GM19372 (cell line): Measurements from ENCODE around the gene CLEC16A.
A peak's percentile ranks its signal among the peaks of the same experiment; 100 is the strongest.

Experiments used
- ATAC-seq: cut with Tn5 transposase; IDR thresholded peaks from one replicate; pipeline ENCODE4 v1.9.1; 2021; ENCODE audit warnings: mild to moderate bottlenecking, low read depth, moderate library complexity; ENCODE audit not compliant: unreplicated experiment

The CLEC16A gene

GRCh38 chr16:11181899-11182279 lies 237.5 kb downstream of the CLEC16A start:
- no peak for ATAC-seq

DNA sequence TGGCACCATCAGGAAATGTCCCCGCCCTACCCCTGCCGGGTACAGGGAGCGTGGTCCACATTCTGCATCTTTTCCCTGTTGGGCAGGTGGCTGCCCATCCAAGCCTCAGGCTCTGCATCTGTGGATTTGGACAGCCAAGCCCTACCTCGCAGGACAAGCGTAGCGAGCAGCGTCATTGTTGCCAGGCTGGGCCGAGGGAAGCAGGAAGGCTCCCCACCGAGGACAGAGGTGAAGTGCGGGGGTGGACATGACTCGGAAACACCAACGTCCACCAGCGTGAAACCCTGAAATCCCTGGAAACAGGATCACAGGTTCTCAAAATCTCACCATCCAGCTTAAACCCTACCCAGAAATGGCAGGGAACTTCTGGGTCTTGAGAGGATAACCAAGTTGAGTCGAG lies 238.0 kb downstream of the CLEC16A start:
- no peak for ATAC-seq

DNA sequence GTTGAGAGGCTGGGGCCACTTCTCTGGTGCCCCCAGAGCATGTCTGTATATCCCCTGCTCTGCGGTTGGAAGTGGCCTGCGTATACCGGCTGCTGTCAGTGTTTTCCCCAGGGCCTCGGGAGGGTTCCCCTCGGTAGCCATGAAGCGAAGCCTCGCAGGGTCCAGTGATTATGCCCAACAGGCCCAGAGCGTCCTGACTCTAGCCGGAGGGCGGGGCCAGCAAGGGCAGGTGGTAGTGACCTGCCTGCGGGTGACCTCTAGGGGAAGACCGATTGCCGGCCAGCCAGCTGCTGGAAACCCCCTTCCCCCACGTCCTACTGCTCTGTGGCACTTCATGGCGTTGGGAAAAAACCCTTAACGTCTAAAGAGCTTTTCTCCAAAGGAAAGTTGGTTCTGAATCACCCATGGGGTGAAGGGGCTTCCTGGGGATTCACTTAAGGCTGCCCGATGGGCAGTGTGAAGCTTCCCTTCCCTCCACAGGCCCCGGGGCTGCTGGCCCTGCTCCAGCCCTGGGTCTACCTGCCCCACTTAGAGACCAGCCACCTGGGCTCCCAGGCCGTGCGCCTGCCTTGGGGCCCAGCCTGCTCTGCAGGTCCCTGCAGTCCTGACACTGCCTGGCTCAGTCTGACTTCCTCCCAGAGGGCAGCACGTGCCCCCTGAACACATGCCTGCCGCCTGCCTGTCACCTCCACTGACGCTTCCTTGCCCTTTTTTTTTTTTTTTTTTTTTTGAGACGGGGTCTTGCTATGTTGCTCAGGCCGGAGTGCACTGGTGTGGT lies 238.9 kb downstream of the CLEC16A start:
- peak; percentile 49 for ATAC-seq

DNA sequence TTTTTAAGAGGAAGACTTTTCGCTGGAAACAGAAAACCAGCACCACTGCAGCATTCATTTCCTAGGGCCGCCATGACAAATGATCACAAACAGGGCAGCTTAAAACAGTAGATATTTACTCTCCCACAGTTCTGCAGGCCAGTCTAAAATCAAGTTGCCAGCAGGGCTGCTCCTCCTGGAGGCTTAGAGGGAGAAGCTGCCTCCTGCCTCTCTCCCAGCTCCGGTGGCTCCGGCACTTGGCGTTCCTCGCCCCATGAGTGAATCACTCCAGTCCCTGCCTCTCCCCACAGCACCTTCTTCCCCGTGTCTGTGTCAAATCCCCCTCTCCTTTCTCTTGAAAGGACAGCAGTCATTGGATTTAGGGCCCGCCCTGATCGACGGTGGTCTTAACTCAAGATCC lies 239.6 kb downstream of the CLEC16A start:
- no peak for ATAC-seq

DNA sequence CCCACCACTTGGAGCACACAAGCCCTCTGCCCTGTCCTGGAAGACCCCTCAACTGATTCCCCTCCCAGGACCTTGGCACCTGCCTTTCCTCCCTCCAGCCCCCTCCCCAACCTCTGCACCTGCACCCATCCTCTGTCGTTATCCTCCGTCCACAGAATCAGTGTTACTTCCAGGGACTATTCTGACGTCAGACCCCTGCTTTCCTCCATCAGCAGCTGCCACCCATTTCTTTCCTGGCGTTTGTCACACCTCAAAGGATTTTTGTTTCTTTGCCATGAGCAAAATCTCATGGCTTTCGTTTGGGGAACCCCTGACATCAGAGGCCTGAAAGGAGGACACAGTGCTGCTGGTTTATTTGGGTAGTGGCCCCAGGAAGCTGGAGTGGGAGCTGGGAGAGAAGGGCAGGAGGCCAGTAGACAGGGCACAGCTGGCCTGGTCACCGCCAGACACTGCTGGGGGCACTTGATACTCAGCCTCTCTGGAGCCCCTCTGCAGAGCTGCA lies 243.2 kb downstream of the CLEC16A start:
- no peak for ATAC-seq

DNA sequence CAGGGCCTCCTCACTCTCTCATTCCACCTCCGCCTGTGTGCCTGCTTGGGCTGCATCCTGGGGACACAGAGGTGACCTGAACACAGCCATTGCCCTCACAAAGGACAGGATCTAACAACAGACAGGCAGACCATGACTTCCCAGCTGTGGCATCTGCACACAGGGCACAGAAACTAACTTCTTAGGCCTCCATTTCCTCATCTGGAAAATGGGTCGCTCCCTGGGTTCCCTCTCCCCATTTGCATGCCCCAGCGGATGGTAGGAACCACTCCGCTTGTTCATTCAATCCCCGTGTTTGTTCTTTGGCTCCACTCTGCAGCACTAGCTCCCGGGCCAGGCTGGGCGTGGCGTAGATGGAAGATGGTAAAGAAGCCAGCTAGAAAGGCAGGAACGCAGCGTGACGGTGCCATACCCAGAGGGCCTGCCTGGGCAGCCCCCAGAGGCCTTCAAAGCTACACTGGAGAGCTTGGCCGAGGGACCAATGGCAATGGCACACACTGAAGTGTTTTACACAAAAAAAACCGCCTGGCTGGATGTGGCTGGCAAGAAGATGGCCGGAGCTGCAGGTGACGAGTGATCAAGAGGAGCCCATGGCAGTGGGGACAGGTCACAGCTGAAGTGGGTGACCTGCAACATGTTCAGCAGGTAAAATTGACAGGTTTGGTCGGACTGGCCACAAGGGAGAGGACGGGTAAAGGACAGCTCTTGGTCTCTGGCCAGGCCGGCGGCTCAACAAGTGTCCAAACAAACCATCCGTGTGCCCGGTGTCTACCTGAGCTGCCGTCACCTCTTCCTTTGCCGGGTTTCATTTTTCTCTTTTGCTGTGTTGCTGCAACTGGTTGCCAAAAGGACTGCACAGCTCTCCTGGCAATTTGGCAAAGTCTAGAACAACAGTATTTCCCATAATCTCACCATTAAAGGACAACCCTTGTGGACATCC lies 244.7 kb downstream of the CLEC16A start:
- ATAC-seq = no peak

- ATAC-seq = no peak
These were observed 246.5 kb downstream of the CLEC16A start for GRCh38 chr16:11190588-11191560.

DNA sequence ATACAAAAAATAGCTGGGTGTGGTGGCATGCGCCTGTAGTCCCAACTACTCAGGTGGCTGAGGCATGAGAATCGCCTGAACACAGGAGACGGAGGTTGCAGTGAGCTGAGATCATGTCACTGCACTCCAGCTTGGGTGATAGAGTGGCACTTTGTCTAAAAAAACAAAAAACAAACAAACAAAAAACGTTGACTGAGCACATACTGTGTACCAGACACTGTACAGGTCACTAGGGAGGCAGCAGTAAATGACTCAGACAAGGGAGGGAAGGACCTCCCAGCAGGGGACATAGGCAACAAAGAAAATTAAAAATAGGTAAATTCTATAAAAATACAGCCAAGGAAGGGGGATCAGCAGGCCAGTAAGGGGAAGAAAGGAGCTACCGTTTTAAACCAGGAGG lies 247.3 kb downstream of the CLEC16A start:
- ATAC-seq = no peak

GRCh38 chr16:11193494-11193893 lies 249.1 kb downstream of the CLEC16A start:
- no peak for ATAC-seq

DNA sequence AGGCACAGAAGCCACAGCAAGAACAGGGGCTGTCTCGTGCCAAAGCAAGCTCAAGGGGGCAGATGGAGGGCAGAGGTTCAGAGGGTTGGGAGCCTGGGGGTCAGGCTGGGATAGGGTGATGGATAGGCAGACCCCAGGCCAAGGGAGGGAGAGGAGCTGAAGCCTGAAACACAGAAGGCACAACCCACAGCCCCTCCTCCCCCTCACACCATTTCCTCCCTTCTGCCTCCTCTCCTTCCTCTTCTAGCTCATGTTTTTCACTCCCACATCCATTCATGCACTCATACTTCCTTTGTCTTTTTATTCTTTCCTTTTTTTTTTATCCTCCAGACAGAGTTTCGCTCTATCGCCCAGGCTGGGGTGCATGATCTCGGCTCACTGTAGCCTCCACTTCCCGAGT lies 250.5 kb downstream of the CLEC16A start:
- no peak for ATAC-seq

DNA sequence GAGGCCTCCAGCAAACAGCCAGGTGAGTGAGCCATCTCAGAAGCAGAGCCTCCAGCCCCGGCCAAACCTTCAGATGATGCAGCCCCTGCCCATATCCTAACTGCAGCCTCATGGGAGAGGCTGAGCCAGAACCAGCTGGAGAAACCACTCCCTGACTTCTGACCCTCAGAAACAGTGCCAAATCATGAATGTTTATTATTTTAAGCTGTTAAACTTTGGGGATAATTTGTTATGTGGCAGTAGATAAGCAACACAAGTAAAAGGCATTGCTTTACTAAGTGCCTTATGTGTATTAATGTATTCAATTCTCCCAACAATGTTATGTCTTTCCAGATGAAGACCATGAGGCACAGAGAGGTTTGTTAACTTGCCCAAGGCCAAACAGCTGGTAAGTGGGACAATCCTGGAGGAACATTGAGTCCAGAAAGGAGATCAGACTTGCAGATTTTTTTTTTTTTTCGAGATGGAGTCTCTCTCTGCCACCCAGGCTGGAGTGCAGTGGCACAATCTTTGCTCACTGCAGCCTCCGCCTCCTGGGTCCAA lies 252.0 kb downstream of the CLEC16A start:
- ATAC-seq = no peak

DNA sequence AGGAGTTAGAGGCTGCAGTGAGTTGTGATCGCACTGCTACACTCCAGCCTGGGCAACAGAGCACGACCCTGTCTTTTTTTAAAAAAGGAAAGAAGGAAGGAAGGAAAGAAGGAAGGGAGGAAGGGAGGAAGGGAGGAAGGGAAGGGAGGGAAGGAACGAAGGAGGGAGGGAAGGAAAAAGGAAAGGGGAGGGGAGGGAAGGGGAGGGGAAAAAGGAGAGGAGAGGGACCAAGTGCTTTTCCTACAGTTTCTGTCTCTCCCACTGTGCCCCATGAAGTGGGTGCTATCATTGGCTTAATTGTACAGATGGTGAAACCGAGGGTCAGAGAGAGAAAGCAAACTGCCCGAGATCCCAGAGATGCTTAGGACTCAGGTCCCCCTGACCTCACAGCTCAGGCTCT lies 254.0 kb downstream of the CLEC16A start:
- no peak for ATAC-seq

DNA sequence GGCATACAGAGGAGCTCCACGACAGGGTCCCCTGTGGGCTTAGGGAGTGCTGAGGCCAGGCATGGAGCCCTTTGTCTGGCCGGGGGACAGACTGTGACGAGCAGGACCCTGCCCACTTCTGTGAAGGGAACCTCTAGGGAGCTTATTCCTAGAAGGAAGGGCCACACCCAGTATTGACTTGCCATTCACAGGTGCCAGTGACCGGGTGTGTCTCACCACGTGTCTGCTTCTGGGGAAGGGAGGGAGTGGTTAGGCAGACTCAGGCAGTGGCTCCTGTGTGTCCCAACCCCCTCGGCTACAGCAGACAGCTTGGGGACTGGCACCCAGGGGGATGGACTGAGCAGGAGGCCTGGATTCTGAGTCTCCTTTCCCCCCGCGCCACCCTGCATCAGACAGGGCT lies 254.5 kb downstream of the CLEC16A start:
- no peak for ATAC-seq

- ATAC-seq = no peak
These were observed 256.2 kb downstream of the CLEC16A start for GRCh38 chr16:11200592-11200991.

DNA sequence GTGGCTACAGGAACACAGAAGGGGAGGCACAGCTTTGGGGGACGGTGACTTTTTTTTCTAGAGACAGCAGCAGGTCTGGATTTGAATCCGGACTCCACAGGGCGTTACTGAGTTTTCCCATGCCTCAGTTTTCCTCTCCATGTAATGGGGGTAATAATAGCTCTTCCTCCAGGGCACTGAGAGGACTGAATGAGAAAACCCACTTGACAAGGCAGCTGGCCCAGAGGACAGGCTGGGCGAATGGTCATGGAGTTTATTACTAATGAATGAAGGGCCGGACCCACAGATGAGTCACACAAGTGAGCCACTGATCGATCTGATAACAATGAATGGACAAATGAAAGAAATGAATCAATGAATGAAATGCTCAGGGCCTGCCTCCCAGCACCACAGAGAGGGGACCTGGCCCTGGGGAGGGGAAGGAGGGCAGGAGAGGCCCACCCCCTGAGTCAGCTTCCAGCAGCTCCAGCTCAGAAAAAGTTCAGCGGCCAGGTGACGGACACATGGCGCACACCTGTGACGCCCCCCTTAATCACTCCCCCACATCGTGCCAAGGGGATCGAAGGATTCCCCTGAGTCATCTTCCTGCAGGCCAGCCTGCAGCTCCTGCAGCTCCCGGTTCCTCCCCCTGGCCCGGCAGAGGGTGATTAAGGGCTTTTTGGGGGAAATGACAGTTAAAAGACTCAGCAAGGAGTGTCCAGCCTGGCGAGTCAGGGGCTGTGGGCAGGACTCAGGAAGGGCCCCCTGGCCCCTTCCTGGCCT lies 257.3 kb downstream of the CLEC16A start:
- ATAC-seq = no peak

DNA sequence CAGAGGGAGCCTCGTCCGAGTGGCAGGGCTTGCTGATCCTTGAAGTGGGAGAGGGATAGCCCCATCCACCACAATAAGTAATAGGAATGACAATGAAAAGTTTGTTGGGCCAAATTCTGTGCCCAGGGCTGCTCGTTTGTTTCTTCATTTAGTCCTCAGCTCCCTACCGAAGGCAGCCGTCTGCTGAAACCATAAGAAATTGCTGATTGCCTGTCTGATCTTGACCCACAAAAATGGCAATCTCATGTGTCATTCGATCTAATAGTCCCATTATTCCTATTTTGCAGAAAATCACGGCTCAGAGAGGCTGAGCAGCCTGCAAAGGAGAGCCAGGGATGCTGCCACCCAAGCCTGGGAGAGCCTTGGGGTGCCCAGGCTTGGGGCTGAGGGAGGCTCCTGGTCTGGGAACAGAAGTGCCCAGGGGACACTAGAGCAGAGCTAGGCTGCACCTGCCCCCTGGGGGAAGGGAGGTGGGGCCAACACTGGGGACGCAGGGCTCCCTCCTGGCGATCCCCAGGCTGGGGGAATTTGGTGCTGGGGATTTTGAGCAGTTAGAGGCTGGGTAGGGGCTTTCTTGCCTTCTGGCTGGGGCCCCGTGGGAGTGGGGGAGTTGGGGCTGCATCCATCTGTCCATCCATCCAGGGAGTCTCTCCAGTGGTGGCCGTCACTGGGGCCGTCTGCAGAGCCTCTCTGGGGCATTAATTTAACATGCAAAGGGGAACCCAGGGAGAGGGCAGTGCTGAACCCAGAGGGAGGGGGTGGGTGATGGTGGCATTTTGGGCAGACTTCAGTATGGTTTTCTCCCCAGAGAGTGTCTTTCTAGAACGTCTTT lies 258.1 kb downstream of the CLEC16A start:
- ATAC-seq = no peak

GRCh38 chr16:11203111-11203623 lies 258.8 kb downstream of the CLEC16A start:
- no peak for ATAC-seq

DNA sequence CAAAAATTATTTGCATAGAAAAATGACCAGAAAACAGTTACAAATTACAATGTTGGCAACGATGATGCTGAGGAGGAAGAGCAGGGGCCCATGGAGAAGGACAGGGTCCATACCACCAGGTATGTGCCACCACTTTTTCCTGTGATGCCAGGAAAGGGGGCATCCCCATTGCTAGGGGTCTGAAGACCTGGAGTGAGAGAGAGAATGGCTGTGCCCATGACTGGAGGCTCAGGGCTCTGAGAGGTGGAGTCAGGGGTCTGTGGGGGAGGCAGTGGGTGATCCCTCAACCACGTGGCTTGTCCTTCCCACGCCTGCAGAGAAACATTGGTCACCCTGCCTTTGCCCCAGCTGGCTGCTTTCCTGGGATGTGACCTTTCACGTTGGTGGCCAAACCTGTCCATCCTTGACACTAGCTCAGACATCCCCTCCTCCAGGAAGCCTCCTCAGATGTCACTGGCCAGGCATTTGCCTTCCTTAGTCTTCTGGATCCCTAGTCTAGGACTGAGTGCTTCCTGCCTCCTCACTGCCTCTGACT lies 260.2 kb downstream of the CLEC16A start:
- ATAC-seq = no peak
